CD4-positive, alpha-beta T cell (primary cell): ENCODE measurements around the gene TMEM131L. TPM values are rescaled to one million over a fixed set of nuclear protein-coding genes. Genes with fewer than 3 reads are reported as not detected.

Experiments used
- ATAC-seq: fragments of 200-7000 bp; cut with Tn5 transposase; one replicate; pipeline ENCODE4 v1.10.0; 2022; ENCODE audit warnings: mild to moderate bottlenecking; ENCODE audit not compliant: poor library complexity
- CTCF ChIA-PET: fragments of 350-600 bp; sonication (Branson Sonifier 250); formaldehyde crosslinking; loops from one replicate; lab custom pipeline; 2021; ENCODE audit warnings: antibody characterized with exemption, inconsistent platforms; lab: Charles Lee
- POLR2A ChIA-PET: fragments of 350-600 bp; sonication (Branson Sonifier 250); formaldehyde crosslinking; loops from one replicate; lab custom pipeline; 2021; ENCODE audit warnings: antibody characterized with exemption, inconsistent platforms; lab: Charles Lee
- DNase-seq, 14 experiments: peaks; one replicate each; pipeline ENCODE4 v3.0.0-alpha.2; 2013 to 2020; ENCODE audit warnings: mixed read lengths in 2 of 14
- H3K27ac ChIP-seq, 2 donors: one replicate each; pipeline versions ENCODE4 v1.5.1 to v1.7.0; 2013; ENCODE audit warnings: low read length in 2 of 2, low read depth in 1 of 2, mild to moderate bottlenecking in 1 of 2
- H3K27me3 ChIP-seq, 2 experiments: 1 replicate in 1 of 2; 2 replicates in 1 of 2; pipeline versions ENCODE4 v1.6.1 to v1.7.0; 2013; ENCODE audit warnings: low read length in 2 of 2, control low read depth in 1 of 2, mild to moderate bottlenecking in 1 of 2, moderate library complexity in 1 of 2; ENCODE audit not compliant: insufficient read depth in 2 of 2, control insufficient read depth in 1 of 2
- H3K36me3 ChIP-seq: one replicate; pipeline ENCODE4 v1.6.1; 2013; ENCODE audit warnings: low read length, control low read depth; ENCODE audit not compliant: insufficient read depth
- H3K4me1 ChIP-seq: one replicate; pipeline ENCODE4 v1.6.1; 2013; ENCODE audit warnings: low read length, control low read depth; ENCODE audit not compliant: insufficient read depth
- H3K4me3 ChIP-seq: one replicate; pipeline ENCODE4 v1.5.1; 2013; ENCODE audit warnings: mild to moderate bottlenecking, low read length, moderate library complexity
- H3K9me3 ChIP-seq, 2 experiments: 1 replicate in 1 of 2; 2 replicates in 1 of 2; pipeline versions ENCODE4 v1.6.1 to v1.7.0; 2013; ENCODE audit warnings: low read length in 2 of 2, mild to moderate bottlenecking in 2 of 2, control low read depth in 1 of 2, moderate library complexity in 1 of 2; ENCODE audit not compliant: control insufficient read depth in 1 of 2, insufficient read depth in 1 of 2
- H3K27ac Mint-ChIP-seq: one replicate; pipeline ENCODE4 v1.8.0; 2020; ENCODE audit warnings: mixed read lengths
- H3K27me3 Mint-ChIP-seq: one replicate; pipeline ENCODE4 v1.8.0; 2021; ENCODE audit warnings: mixed read lengths
- H3K36me3 Mint-ChIP-seq: one replicate; pipeline ENCODE4 v1.8.0; 2021; ENCODE audit warnings: low read depth, mixed read lengths
- H3K4me1 Mint-ChIP-seq: one replicate; pipeline ENCODE4 v1.8.0; 2021; ENCODE audit warnings: low read depth, mixed read lengths
- H3K4me3 Mint-ChIP-seq: one replicate; pipeline ENCODE4 v1.8.0; 2020; ENCODE audit warnings: mild to moderate bottlenecking, mixed read lengths
- H3K9me3 Mint-ChIP-seq: one replicate; pipeline ENCODE4 v1.8.0; 2020; ENCODE audit warnings: mixed read lengths
- CTCF ChIP-seq: fragments of 200-600 bp; IDR thresholded peaks from one replicate; pipeline ENCODE4 v1.8.0; 2022; ENCODE audit warnings: antibody characterized with exemption, mild to moderate bottlenecking
- intact Hi-C, 2 experiments: fragments of 100-400 bp; cut with DNase I in 1 of 2; cut with micrococcal nuclease in 1 of 2; formaldehyde crosslinking; loops; one replicate each; pipeline versions ENCODE4 v1.15.1 to v1.9.0; 2023 to 2025; cut with DNase I, micrococcal nuclease
- total RNA-seq, 174 experiments: library from RNA in 2 of 174; stranded (reverse) in 2 of 174; gene quantifications; one replicate each; pipeline ENCODE4 v1.2.3 and lab custom pipeline; 2021 to 2026

Gene TMEM131L
- total RNA-seq, 2 experiments from 2014 or later: 101 to 106 TPM

GRCh38 chr4:153514001-153514526 is 47.9 kb downstream of the TMEM131L start:
- TF ChIP-seq CTCF: no peak
- Histone ChIP-seq H3K27ac (no peak overlapping the region), H3K27me3 (no peaks in the 10 kb centered on the region), H3K4me1 (peaks cover 40% of the 10 kb centered on the region), H3K9me3 (no peaks in the 10 kb centered on the region), H3K36me3 (peaks cover 37% of the 10 kb centered on the region), H3K4me3 (no peak overlapping the region)
- POLR2A ChIA-PET: interaction anchor here (1.0 to 2.7 kb wide), 6 partner anchors 16 to 32 kb away, joined by 3 to 16 read pairs (median 4); no protein-coding TSS in a partner anchor
- DNase-seq: no peak
- Mint-ChIP-seq H3K9me3 (no peaks in the 10 kb centered on the region), H3K4me3 (peak overlapping the region; percentile 25), H3K36me3 (peaks cover 73% of the 10 kb centered on the region), H3K27ac (peak overlapping the region; percentile 64), H3K4me1 (peaks cover 83% of the 10 kb centered on the region), H3K27me3 (no peaks in the 10 kb centered on the region)
- CTCF ChIA-PET: interaction anchor here (0.9 to 1.3 kb wide), 3 partner anchors 17 to 81 kb away, joined by 3 to 4 read pairs (median 3); no protein-coding TSS in a partner anchor
- intact Hi-C loops: loop anchor here in 1 of 2 experiments (2.0 kb wide), 1 partner anchor 15 kb away; no protein-coding TSS in a partner anchor
- no peak for ATAC-seq

GRCh38 chr4:153514688-153515426 is 48.7 kb downstream of the TMEM131L start:
- no peak overlapping the region for H3K4me3 ChIP-seq
- peaks cover 43% of the 10 kb centered on the region for H3K4me1 ChIP-seq
- no peak overlapping the region for H3K27ac ChIP-seq
- peaks cover 34% of the 10 kb centered on the region for H3K36me3 ChIP-seq
- intact Hi-C loops: loop anchor here in 1 of 2 experiments (2.0 kb wide), 1 partner anchor 14 kb away; no protein-coding TSS in a partner anchor
- H3K4me3 Mint-ChIP-seq: no peak overlapping the region
- H3K9me3 ChIP-seq: no peaks in the 10 kb centered on the region
- H3K27ac Mint-ChIP-seq: peak overlapping the region; percentile 48
- no peaks in the 10 kb centered on the region for H3K9me3 Mint-ChIP-seq
- no peak for ATAC-seq
- H3K27me3 Mint-ChIP-seq: no peaks in the 10 kb centered on the region
- peaks cover 72% of the 10 kb centered on the region for H3K36me3 Mint-ChIP-seq
- TF ChIP-seq CTCF: no peak
- peaks cover 87% of the 10 kb centered on the region for H3K4me1 Mint-ChIP-seq
- POLR2A ChIA-PET: interaction anchor here (1.0 to 2.7 kb wide), 4 partner anchors 16 to 31 kb away, joined by 4 to 16 read pairs (median 4); no protein-coding TSS in a partner anchor
- no peak for DNase-seq
- H3K27me3 ChIP-seq: no peaks in the 10 kb centered on the region
- CTCF ChIA-PET: interaction anchor here (1.2 to 1.3 kb wide), 2 partner anchors 16 to 49 kb away, joined by 3 to 4 read pairs; no protein-coding TSS in a partner anchor

- Mint-ChIP-seq H3K9me3 (no peaks in the 10 kb centered on the region), H3K4me3 (no peak overlapping the region), H3K27me3 (no peaks in the 10 kb centered on the region), H3K27ac (peak overlapping the region; percentile 91), H3K4me1 (peaks cover 87% of the 10 kb centered on the region), H3K36me3 (peaks cover 49% of the 10 kb centered on the region)
- Histone ChIP-seq H3K36me3 (peaks cover 24% of the 10 kb centered on the region), H3K27ac (peak overlapping the region in 1 of 2 donors; percentile 58), H3K9me3 (no peaks in the 10 kb centered on the region), H3K4me1 (peaks cover 65% of the 10 kb centered on the region), H3K4me3 (no peak overlapping the region), H3K27me3 (no peaks in the 10 kb centered on the region)
- intact Hi-C loops: loop anchor here in 1 of 2 experiments (2.0 kb wide), 1 partner anchor 18 kb away; no protein-coding TSS in a partner anchor
- ATAC-seq (no peak), DNase-seq (no peak)
- ChIA-PET POLR2A (interaction anchor here (3.3 kb wide), 1 partner anchor 20 kb away, joined by 21 read pairs; no protein-coding TSS in a partner anchor), CTCF (interaction anchor here (0.6 to 1.9 kb wide), 4 partner anchors 14 to 79 kb away, joined by 3 to 8 read pairs (median 5); partner anchors contain the start of gene TMEM131L)
- TF ChIP-seq CTCF: no peak
Observed at GRCh38 chr4:153517159-153517558, 51.0 kb downstream of the TMEM131L start.
